Stromal cell of bone marrow (primary cell): ENCODE measurements around the gene TERC.
A peak's percentile ranks its signal among the peaks of the same experiment; 100 is the strongest.
"Not testable (repeated sequence)": the region's sequence is repeated elsewhere in the genome, so short reads cannot be mapped to it uniquely, and the experiment has no call there.

Experiments
- DNase-seq: peaks from one replicate; pipeline ENCODE4 v3.0.0-alpha.2; 2012; ENCODE audit warnings: low read depth

The TERC gene

DNA sequence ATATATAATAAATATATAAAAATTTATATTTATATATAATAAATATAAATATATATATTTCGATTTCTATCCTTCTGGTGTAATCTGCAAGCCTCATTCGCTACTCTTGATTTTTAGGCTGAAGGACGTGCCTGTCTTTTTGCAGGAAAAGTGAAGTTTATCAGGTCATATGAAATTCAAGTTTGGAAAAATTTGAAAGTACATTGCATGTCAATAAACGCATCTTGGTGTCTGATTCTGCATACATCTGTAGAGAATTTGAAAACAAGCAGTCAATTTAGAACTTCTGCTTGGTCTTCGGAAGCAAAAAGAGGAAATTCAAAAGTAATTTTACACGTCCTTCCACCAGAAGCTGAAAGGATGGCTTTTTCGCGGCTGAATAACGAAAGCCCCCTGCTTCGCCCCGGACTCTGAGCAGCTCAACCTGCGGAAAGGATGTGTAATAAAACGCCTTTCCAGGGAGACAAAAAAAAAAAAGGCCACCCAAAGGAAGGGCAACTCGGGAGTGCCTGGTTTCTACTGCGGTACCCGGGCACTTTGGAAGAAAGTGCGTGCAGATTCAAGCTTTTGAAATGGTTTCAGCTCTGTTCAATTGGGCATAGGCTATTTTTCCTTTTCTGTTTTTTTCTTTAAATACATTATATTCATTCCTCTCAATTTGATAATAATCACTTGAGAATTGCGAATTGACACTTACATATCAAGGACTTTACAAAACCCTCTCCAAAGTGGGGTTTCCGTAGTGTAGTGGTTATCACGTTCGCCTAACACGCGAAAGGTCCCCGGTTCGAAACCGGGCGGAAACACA is 6.8 kb upstream of the TERC start:
- peak; percentile 49 for DNase-seq

- peak; percentile 43 for DNase-seq
Measured at GRCh38 chr3:169769287-169770181, 4.7 kb upstream of the TERC start, which contains the start of gene ACTRT3. ACTRT3 (minus strand) TSS chr3:169769561; CDS start chr3:169769520, 41 bp downstream.

DNA sequence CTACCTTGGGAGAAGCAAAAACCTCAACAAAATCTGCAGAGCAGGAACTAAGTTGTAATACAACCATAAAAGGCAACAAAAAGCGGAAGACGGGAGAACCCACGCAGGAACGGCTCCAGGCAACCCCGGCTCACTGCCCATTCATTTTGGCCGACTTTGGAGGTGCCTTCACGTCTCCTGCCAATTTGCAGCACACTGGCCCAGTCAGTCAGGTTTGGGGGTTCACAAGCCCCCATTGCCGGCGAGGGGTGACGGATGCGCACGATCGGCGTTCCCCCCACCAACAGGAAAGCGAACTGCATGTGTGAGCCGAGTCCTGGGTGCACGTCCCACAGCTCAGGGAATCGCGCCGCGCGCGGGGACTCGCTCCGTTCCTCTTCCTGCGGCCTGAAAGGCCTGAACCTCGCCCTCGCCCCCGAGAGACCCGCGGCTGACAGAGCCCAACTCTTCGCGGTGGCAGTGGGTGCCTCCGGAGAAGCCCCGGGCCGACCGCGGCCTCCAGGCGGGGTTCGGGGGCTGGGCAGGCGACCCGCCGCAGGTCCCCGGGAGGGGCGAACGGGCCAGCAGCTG is 463 bp downstream of the TERC start:
- peak; percentile 34 for DNase-seq

GRCh38 chr3:169760479-169760878 is 4.4 kb downstream of the TERC start:
- DNase-seq = peak; percentile 22

DNA sequence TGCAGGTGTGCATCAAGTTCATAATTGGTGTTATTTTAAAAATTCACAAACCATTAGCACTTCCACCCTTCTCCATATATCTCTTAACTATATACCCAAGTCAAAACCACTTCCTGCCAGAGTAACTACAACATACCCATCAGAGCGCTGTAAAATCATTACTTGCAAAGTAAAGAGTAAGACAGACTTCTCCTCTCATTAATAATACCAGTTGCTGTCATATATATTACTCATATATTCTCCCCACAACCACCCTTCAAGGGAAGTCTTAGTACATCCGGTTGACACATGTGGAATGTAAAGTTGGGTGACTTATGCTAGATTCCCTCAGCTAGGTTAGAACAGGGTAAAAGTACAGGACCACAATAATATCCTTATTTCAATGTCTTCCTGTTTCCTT is 5.6 kb downstream of the TERC start:
- DNase-seq = no peak

- no peak for DNase-seq
Measured at GRCh38 chr3:169758359-169758994, 6.4 kb downstream of the TERC start.

GRCh38 chr3:169755488-169755887 is 9.4 kb downstream of the TERC start:
- DNase-seq = no peak

- no peak for DNase-seq
Measured at GRCh38 chr3:169754711-169755110, 10.1 kb downstream of the TERC start.

- no peak for DNase-seq
Measured at GRCh38 chr3:169751875-169752274, 13.0 kb downstream of the TERC start.

- DNase-seq = no peak
Measured at GRCh38 chr3:169750665-169751064, 14.2 kb downstream of the TERC start.

- DNase-seq = no peak
Measured at GRCh38 chr3:169748670-169749069, 16.2 kb downstream of the TERC start.

DNA sequence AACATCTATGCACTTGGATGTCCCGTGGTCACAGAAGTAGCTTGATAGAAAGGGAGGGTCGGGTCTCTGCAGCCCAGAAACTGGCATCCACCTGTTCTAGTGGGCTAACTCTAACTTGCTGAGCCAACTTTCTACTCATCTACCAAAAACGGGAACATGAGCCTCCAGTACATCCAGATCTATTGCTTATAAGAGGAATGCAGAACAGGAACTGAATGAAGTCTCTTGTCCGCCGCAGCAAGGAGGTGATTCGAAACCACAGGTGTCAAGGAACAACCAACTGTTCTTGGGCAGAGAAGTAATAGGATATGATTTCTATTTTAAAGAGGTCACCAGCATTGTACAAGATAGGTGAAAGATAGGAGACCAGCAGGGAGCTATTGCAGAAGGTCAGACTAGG is 17.9 kb downstream of the TERC start:
- no peak for DNase-seq

DNA sequence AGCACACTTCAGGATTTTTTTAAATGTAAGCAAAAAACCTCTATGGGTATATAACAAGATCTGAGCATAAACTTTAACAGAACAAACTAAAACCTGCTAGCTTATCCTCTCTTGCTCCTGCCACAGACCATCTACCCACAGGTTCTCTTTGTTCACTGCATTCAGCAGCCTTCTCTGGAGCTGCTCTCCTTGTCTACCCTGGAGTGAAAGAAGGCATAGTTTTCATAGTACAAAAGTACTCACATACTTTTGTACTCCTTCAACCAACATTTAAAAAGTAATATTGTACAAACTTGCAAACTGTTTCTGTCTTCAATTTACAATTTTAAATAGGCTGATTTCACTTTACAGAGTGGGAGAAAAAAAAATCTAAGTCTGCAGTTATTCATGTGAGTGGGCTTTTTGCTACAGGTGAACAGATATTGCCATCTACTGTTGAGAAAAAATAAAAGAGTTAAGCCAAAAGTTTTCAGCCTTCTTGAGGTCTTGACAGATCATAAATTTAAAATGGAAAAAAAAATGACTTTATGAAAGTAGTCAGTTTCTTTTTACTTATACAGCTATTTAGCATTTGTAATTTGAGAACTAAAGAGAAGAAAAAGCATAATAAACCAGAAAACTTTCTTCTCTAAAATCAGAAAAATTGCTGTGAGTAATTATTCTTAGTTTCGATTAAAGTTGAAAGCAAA is 20.4 kb downstream of the TERC start:
- no peak for DNase-seq

GRCh38 chr3:169739067-169739466 is 25.8 kb downstream of the TERC start:
- DNase-seq = no peak

DNA sequence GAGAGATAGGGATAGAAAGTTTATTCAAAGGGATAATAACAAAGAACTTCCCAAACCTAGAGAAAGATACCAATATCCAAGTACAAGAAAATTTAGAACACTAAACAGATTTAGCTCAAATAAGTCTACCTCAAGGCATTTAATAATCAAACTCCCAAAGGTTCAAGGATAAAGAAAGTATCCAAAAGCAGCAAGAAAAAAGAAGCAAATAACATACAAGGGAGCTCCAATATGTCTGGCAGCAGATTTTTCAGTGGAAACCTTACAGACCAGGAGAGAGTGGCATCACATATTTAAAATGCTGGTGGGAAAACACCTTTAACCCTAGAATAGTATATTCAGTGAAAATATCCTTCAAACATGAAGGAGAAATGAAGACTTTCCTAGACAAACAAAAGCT is 33.0 kb downstream of the TERC start:
- DNase-seq = not testable (repeated sequence)

DNA sequence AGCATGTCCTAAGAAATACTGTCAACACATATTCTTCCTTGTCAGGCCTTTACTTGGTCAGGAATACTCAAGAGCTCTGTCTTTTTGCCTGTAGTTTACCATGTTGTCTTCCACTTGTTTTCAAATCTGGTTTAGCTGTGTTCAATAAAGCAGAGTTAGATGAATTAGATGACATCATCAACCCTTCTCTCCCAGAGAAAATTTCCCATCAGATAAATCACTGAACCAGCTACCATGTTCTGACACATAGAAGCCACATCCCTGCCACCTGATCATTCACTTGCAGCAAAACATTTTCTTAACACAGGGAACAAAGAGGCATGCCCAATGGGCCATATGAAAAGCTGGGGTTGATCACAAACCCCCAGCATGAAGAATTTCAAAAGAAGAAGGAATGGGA is 42.1 kb downstream of the TERC start:
- DNase-seq = no peak

- not testable (repeated sequence) for DNase-seq
Measured at GRCh38 chr3:169718415-169718814, 46.4 kb downstream of the TERC start.
